SJCRH30 (cell line): Measurements from ENCODE around the gene FBXL2. TPM values are rescaled to one million over a fixed set of nuclear protein-coding genes. Genes with fewer than 3 reads are reported as not detected.

Source experiments
- DNase-seq, 2 experiments: peaks; one replicate each; pipeline ENCODE4 v3.0.0-alpha.2; 2015 to 2020
- H3K27ac ChIP-seq: fragments of 250-450 bp; sonication (Bioruptor Pico); 2 replicates; pipeline ENCODE4 v1.5.1; 2020; ENCODE audit warnings: mild to moderate bottlenecking, moderate library complexity
- H3K27me3 ChIP-seq: fragments of 250-450 bp; sonication (Bioruptor Pico); 2 replicates; pipeline ENCODE4 v1.5.1; 2020; ENCODE audit warnings: mild to moderate bottlenecking, moderate library complexity
- H3K36me3 ChIP-seq: fragments of 250-450 bp; sonication (Bioruptor Pico); 2 replicates; pipeline ENCODE4 v1.5.1; 2020; ENCODE audit warnings: mild to moderate bottlenecking, moderate library complexity
- H3K4me1 ChIP-seq: fragments of 250-450 bp; sonication (Bioruptor Pico); 2 replicates; pipeline ENCODE4 v1.5.1; 2020; ENCODE audit warnings: mild to moderate bottlenecking, moderate library complexity
- H3K4me3 ChIP-seq: fragments of 250-450 bp; sonication (Bioruptor Pico); 2 replicates; pipeline ENCODE4 v1.5.1; 2020; ENCODE audit warnings: mild to moderate bottlenecking, moderate library complexity
- H3K9me3 ChIP-seq: fragments of 250-450 bp; sonication (Bioruptor Pico); replicated peaks from 2 replicates; pipeline ENCODE4 v1.5.1; 2020; ENCODE audit warnings: mild to moderate bottlenecking, moderate library complexity
- total RNA-seq: library from RNA; depleted of rRNA; stranded (reverse); fragments of >200 nt; shearing (Covaris generic); gene quantifications from 2 replicates; pipeline ENCODE4 v1.2.3, GENCODE V29; 2014

The FBXL2 gene
- total RNA-seq, 1 experiment from 2014 or later = 4.8 TPM

DNA sequence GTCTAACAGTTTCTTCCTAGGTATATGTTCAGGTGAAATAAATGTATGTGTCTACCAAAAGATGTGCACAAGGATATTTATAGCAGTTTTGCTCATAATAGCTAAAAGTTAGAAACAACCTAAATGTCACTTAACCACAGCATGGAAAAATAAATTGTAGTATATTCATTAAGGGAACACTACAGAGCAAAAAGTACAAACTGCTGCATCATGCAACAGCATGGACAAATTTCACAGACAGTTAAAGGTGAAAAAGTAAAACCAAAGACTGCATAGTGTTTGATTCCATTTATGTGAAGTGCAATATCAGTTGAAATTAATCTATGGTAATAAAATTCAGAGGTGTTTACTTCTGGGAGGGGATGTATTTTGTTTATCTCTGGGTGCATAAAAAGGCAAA lies 62.5 kb downstream of the FBXL2 start:
- Histone ChIP-seq H3K36me3 (no peaks in the 10 kb centered on the region), H3K4me1 (no peaks in the 10 kb centered on the region), H3K27me3 (no peaks in the 10 kb centered on the region), H3K4me3 (no peak overlapping the region), H3K9me3 (no peaks in the 10 kb centered on the region), H3K27ac (no peak overlapping the region)
- DNase-seq = no peak

DNA sequence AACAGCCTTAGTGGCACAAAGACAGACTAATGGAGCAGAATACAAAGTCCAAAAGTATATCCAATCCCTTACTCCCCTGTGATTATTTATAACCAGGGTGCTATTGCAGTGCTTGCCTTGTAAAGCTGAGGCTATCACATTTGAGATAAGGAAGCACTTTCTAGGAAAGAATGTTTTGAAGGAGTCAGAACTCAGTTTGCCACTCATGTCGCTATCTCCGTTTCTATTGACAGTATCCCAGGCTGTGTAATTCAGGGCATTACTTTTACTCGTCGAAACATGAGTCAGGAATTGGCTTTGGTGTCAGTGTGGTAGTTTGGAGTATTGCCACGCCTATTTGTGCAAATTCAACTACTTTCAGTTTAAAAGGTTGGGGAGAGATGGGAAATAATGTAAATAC lies 78.4 kb downstream of the FBXL2 start:
- no peaks in the 10 kb centered on the region for H3K27me3 ChIP-seq
- no peak overlapping the region for H3K27ac ChIP-seq
- no peak overlapping the region for H3K4me3 ChIP-seq
- no peaks in the 10 kb centered on the region for H3K9me3 ChIP-seq
- no peaks in the 10 kb centered on the region for H3K4me1 ChIP-seq
- no peak for DNase-seq
- no peaks in the 10 kb centered on the region for H3K36me3 ChIP-seq

DNA sequence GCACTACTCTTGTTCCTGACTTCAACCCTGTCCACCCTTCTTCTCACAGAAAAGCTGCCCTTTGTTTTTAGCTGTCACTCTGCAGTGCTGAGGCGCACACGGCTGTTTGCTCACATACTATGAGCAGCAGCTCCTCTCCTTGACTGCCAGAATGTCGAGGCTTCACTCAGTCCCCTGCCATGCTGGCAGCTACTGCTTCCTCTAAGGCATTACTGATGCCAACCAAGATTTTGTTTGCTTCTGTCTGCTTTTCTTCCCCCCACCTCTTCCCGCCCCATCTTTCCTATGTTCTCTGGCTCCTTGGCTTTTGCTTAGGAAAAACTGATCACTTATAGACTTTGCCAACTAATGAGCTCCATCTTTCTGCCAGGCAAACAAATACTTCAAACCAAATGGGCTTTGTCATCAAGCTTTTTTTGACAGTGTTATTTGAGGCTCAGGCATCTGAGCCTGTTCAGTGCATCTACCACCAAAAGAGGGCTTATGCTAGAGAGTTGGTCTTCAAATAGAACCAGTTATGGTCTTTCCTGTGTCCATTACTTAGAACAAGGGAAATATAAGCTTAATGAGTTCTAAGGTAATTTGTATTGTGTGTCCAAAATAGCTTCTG lies 81.0 kb downstream of the FBXL2 start:
- no peaks in the 10 kb centered on the region for H3K9me3 ChIP-seq
- no peaks in the 10 kb centered on the region for H3K4me1 ChIP-seq
- no peak for DNase-seq

DNA sequence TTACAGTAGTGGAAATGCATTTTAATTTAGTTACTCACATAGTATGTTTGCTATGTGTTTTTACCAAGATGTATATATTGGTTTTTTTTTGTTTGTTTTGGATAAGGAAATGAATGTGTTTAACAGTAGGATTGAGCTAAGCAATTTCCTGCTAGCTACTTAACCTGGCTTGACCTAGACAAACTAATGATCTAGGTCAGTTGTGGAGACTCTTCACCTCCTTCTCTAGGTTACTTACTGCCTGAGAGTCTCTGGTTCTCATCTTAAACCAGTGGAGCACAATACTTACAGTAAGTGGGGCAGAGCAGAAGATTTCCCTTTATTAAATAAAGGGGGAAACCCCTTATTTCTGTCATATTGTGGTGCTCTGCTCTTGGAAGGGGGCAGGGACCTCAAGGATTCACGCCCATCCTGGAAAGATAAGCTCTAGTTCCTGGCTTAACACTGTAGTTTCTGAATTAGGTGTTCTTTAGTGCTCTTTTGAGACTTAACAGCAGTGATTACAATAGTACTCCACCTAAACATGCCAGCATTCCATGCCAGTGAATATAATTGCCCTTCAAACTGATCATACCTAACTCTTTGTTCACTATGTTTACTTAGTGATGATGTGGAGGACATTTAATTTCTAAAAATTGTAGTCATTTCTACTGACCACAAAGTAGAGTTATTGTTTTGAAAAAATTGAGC lies 83.0 kb downstream of the FBXL2 start:
- no peaks in the 10 kb centered on the region for H3K27me3 ChIP-seq
- no peak overlapping the region for H3K4me3 ChIP-seq
- no peaks in the 10 kb centered on the region for H3K4me1 ChIP-seq
- DNase-seq = no peak
- H3K9me3 ChIP-seq = no peaks in the 10 kb centered on the region
- H3K36me3 ChIP-seq = no peaks in the 10 kb centered on the region
- H3K27ac ChIP-seq = no peak overlapping the region

More for the DNA sequence above, 81.0 kb downstream of the FBXL2 start:
- H3K4me3 ChIP-seq = no peak overlapping the region
- H3K36me3 ChIP-seq = no peaks in the 10 kb centered on the region
- no peaks in the 10 kb centered on the region for H3K27me3 ChIP-seq
- no peak overlapping the region for H3K27ac ChIP-seq

DNA sequence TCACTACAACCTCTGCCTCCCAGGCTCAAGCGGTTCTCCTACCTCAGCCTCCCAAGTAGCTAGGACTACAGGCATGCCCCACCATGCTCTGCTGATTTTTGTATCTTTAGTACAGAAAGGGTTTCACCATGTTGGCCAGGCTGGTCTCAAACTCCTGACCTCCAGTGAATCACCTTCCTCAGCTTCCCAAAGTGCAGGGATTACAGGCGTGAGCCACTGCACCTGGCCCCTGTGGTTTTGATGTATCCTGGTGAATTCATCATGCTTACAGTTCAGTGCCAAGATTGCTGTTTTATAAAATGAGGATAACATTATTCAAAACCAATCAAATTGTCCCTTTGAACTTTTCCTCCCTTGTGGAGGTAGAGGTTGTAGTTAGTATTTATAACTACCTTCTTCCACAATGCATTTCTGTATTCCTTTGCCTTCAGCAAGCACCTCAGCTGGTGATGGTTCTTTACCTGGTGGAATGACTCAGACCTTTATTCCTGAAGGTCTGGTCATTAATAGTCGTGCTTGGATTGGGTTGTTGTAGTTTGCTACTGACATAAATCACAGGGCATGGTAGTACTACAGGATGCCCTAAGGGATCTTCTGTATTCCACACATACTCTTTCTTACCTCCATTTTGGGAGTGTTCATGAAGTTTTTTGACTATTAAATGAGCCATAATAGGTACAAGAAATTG lies 86.0 kb downstream of the FBXL2 start:
- H3K9me3 ChIP-seq = no peaks in the 10 kb centered on the region
- DNase-seq = no peak

DNA sequence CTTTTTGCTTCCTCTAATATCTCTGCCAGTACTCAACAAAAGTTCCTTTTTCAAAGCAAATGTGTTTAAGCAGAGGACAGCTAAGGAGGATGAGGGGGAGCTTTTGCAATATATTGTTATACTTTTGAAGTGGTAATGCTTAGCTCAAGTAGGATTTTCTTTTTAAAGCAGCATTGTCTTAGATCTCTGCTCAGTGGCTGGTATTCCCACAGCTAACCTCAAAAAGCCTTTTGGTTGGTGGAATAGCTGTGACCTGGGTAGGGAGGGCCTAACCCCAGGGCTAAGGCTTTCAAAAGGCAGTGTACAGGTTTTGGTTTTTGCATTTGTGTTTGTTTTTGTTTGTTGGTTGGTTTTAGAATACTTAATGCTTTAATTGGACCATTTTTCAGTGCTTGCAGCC lies 86.8 kb downstream of the FBXL2 start:
- no peak overlapping the region for H3K27ac ChIP-seq
- H3K4me3 ChIP-seq = no peak overlapping the region
- no peaks in the 10 kb centered on the region for H3K4me1 ChIP-seq
- H3K27me3 ChIP-seq = no peaks in the 10 kb centered on the region
- no peaks in the 10 kb centered on the region for H3K9me3 ChIP-seq
- H3K36me3 ChIP-seq = no peaks in the 10 kb centered on the region
- no peak for DNase-seq

More for the DNA sequence above, 86.0 kb downstream of the FBXL2 start:
- no peak overlapping the region for H3K27ac ChIP-seq
- no peak overlapping the region for H3K4me3 ChIP-seq
- no peaks in the 10 kb centered on the region for H3K27me3 ChIP-seq
- no peaks in the 10 kb centered on the region for H3K36me3 ChIP-seq
- no peaks in the 10 kb centered on the region for H3K4me1 ChIP-seq

DNA sequence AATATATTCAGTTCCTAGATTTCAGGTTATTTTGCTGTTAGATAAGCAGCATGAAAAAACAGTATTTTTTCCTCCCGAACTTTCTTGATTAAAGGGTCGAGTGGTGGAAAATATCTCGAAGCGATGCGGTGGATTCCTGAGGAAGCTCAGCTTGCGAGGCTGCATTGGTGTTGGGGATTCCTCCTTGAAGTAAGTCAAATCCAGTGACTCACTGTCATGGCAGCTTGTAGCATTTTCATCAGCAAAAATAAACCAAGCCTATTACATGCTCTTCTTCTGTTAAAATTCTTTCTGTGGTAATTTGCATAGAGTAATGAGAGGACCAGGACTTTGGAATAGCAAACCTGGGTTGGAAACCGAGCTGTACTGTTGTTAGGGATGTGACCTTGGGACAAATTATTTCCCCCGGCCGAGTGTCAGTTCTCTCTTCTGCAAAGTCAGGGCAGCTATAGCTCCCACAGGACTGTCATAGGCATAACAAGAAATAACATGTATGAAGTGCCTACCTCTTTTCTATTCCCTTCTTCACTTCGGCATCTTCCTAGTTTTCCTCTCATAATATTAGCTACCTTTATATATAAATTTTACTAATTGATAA lies 87.4 kb downstream of the FBXL2 start:
- no peak for DNase-seq
- H3K27ac ChIP-seq = no peak overlapping the region

DNA sequence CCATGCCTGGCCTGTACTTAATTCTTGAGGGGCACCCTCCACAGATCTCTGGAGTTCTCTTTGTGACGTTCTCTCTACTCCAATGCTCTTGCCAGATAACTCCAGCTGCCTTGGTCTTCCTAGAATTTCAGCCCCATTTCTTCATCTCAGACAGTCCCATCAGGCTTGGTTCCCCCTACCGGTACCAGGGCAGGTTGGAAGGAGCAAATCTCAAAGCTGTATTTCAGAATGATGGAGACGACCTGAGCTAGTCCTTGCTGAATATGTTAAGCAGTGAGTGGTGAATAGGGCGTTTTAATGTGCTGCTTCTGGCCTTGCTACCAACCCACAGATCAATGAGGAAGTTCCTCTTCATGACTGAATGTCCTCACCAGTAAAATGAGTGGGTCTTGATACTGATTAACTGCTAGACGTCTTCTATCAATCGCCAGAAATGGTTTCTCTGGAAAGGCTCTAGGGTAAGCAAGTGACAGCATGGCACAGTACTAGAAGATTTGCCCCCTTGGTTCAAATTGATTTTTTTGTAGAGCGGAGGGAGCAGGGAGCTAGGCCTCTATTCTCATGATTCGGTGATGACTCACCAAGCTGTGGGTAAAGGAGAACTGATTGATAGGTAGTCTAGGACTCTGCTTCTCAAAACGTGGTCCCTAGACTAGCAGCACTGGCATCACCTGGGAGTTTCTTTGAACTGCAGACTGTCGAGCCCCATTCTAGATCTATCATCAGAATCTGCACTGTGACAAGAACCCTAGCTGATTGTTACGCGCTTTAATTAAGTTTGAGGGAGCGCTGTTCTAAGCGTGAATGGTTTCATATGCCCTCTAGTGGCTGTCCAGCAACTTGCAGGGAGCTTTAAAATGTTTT lies 95.2 kb downstream of the FBXL2 start:
- Histone ChIP-seq H3K4me3 (no peak overlapping the region), H3K36me3 (no peaks in the 10 kb centered on the region), H3K27me3 (no peaks in the 10 kb centered on the region), H3K27ac (no peak overlapping the region), H3K9me3 (no peaks in the 10 kb centered on the region), H3K4me1 (no peaks in the 10 kb centered on the region)
- DNase-seq = peak; percentile 10 to 53

More for the DNA sequence above, 87.4 kb downstream of the FBXL2 start:
- Histone ChIP-seq H3K27me3 (no peaks in the 10 kb centered on the region), H3K36me3 (no peaks in the 10 kb centered on the region), H3K4me3 (no peak overlapping the region), H3K4me1 (no peaks in the 10 kb centered on the region), H3K9me3 (no peaks in the 10 kb centered on the region)

DNA sequence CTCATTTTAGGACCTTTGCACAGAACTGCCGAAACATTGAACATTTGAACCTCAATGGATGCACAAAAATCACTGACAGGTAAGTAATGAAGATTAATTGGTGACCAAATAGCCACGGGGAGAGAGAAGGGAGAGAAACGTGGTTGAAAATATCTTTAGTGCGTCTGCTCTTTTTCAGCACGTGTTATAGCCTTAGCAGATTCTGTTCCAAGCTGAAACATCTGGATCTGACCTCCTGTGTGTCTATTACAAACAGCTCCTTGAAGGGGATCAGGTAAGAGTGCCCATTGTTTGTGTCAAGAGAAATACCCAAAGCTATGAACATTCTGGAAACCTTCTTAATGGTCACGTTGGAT lies 95.8 kb downstream of the FBXL2 start:
- H3K4me1 ChIP-seq = no peaks in the 10 kb centered on the region
- H3K27ac ChIP-seq = no peak overlapping the region
- H3K27me3 ChIP-seq = no peaks in the 10 kb centered on the region
- no peaks in the 10 kb centered on the region for H3K36me3 ChIP-seq
- no peak for DNase-seq
- H3K9me3 ChIP-seq = no peaks in the 10 kb centered on the region
- no peak overlapping the region for H3K4me3 ChIP-seq

DNA sequence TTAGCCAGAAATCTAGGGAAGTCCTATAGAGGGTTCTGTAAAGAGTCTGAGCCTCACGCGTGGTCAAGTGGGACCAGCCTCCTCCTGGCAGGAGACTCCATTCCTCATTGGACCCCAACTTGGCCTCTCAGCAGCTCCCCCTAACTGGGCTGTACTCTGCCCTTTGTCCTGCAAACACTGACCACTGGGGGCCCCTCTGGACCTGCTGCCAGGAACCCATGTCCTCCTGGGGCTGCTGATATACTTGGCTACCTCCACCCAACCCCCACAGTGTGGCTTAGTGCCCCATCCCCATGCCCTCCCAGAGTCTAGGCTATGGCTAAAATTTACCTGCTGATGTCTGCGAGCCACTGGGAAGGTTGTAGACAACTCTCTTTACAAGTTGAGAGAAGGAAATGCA lies 100.2 kb downstream of the FBXL2 start:
- Histone ChIP-seq H3K27ac (no peak overlapping the region), H3K36me3 (no peaks in the 10 kb centered on the region), H3K4me1 (no peaks in the 10 kb centered on the region), H3K9me3 (no peaks in the 10 kb centered on the region), H3K27me3 (no peaks in the 10 kb centered on the region), H3K4me3 (no peak overlapping the region)
- DNase-seq = no peak

DNA sequence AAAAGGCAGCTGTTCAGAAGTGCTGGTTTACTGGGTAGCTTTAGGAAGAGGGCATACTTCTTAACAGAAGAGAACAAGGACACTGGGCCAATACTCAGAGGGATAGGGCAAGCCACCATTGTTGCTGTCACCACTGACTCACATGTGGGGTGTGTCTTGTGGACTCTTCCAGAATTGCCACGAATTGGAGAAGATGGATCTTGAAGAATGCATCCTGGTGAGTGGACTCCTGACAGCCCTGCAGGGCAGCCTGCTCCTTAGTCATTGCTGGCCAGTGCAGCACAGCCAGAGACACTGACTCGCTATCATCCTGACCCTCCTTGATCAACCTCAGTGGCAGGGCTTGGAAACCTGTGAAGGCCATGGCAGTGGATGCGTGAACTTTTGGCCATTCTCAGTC lies 100.7 kb downstream of the FBXL2 start:
- DNase-seq = no peak
- no peaks in the 10 kb centered on the region for H3K36me3 ChIP-seq

DNA sequence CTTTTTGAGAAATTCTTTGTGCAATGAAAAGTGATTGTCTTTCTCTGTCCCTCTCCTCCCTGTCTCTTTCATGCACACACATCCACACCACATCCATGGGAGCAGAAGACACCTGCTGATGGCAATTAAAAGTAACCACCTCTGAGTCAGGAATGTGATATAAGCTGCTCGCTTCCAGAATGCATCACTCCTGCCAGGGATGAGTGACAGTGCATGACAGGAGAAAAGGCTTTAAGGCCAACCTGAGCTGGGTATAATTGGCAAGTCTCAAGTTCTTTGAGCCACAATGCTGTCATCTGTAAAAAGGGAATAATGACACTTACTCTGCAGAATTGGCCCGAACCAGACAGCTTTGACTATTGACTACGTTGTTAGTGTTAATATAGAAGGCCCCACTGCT lies 103.4 kb downstream of the FBXL2 start:
- H3K4me1 ChIP-seq = no peaks in the 10 kb centered on the region
- H3K4me3 ChIP-seq = no peak overlapping the region
- H3K36me3 ChIP-seq = no peaks in the 10 kb centered on the region; the same call in 1 of the 2 replicates
- H3K9me3 ChIP-seq = no peaks in the 10 kb centered on the region
- DNase-seq = no peak
- no peak overlapping the region for H3K27ac ChIP-seq
- H3K27me3 ChIP-seq = no peaks in the 10 kb centered on the region

More for the DNA sequence above, 100.7 kb downstream of the FBXL2 start:
- H3K9me3 ChIP-seq = no peaks in the 10 kb centered on the region
- H3K27me3 ChIP-seq = no peaks in the 10 kb centered on the region
- H3K4me1 ChIP-seq = no peaks in the 10 kb centered on the region
- H3K4me3 ChIP-seq = no peak overlapping the region
- no peak overlapping the region for H3K27ac ChIP-seq

DNA sequence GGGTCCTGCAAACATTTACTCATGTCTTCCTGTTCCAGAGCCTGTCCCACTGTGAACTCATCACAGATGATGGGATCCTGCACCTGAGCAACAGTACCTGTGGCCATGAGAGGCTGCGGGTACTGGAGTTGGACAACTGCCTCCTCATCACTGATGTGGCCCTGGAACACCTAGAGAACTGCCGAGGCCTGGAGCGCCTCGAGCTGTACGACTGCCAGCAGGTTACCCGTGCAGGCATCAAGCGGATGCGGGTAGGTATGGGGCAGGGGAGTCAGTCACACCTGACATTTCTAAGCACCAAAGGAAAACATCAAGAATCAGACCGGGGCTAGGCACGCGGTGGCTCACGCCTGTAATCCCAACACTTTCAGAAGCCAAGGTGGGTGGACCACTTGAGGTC lies 106.7 kb downstream of the FBXL2 start:
- H3K9me3 ChIP-seq = no peaks in the 10 kb centered on the region
- H3K4me3 ChIP-seq = no peak overlapping the region
- peaks cover 10% of the 10 kb centered on the region for H3K36me3 ChIP-seq
- H3K27ac ChIP-seq = no peak overlapping the region
- no peaks in the 10 kb centered on the region for H3K4me1 ChIP-seq
- no peak for DNase-seq
- H3K27me3 ChIP-seq = no peaks in the 10 kb centered on the region

DNA sequence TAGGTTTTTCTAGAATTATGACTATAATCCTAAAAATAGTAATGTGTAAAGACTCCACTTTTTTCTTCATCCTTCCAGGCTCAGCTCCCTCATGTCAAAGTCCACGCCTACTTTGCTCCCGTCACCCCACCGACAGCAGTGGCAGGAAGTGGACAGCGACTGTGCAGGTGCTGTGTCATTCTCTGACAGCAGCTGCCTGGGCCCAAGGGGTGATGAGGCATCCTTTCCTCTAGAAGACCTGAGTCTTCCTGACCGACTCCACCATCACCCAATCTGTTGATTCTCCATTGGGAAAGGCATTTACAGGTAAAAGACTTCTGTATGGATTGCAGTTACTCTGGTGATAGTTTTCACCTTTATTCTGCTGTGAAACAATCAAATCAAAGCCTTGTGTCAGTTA lies 108.2 kb downstream of the FBXL2 start:
- Histone ChIP-seq H3K27me3 (no peaks in the 10 kb centered on the region), H3K4me1 (no peaks in the 10 kb centered on the region), H3K4me3 (no peak overlapping the region), H3K9me3 (no peaks in the 10 kb centered on the region), H3K36me3 (peaks cover 14% of the 10 kb centered on the region), H3K27ac (no peak overlapping the region)
- no peak for DNase-seq
